Left ventricle myocardium inferior (tissue), 1 donor: ENCODE results near the gene PHKB. TPM values are rescaled to one million over a fixed set of nuclear protein-coding genes. Genes with fewer than 3 reads are reported as not detected.

Experiments
- DNase-seq: peaks from one replicate; pipeline ENCODE4 v3.0.0-alpha.2; 2020
- H3K27ac ChIP-seq: fragments of 200-600 bp; replicated peaks from 2 replicates; pipeline ENCODE4 v1.8.0; 2021
- H3K27me3 ChIP-seq: fragments of 200-600 bp; 2 replicates; pipeline ENCODE4 v1.8.0; 2021; ENCODE audit warnings: low read depth
- H3K36me3 ChIP-seq: fragments of 200-600 bp; 2 replicates; pipeline ENCODE4 v1.8.0; 2021
- H3K4me1 ChIP-seq: fragments of 200-600 bp; 2 replicates; pipeline ENCODE4 v1.8.0; 2021
- H3K4me3 ChIP-seq: fragments of 200-600 bp; 2 replicates; pipeline ENCODE4 v1.8.0; 2021; ENCODE audit warnings: mild to moderate bottlenecking, moderate library complexity
- H3K9me3 ChIP-seq: fragments of 200-600 bp; replicated peaks from 2 replicates; pipeline ENCODE4 v1.8.0; 2021
- intact Hi-C: fragments of 100-400 bp; cut with micrococcal nuclease; formaldehyde crosslinking; loops from one replicate; pipeline ENCODE4 v1.11.0; 2022
- total RNA-seq: library from RNA; stranded (reverse); fragmentation: NEBNext Ultra II Directional; extraction: Animal tissue kit (Norgen Biotek cat#: 25700); gene quantifications from one replicate; pipeline ENCODE4 v1.2.1, GENCODE V29; 2021
- TF ChIP-seq, protein P1 (sequence below): fragments of 200-600 bp; IDR thresholded peaks from 2 replicates; pipeline ENCODE4 v1.8.0; 2021; ENCODE audit warnings: antibody characterized with exemption, mild to moderate bottlenecking, borderline replicate concordance
- donor health status: DM: no; HTN: yes; CAD: no; lungs with severe emphysema.

PHKB gene
- total RNA-seq, 1 donor from 2014 or later, result 63.2 TPM

DNA sequence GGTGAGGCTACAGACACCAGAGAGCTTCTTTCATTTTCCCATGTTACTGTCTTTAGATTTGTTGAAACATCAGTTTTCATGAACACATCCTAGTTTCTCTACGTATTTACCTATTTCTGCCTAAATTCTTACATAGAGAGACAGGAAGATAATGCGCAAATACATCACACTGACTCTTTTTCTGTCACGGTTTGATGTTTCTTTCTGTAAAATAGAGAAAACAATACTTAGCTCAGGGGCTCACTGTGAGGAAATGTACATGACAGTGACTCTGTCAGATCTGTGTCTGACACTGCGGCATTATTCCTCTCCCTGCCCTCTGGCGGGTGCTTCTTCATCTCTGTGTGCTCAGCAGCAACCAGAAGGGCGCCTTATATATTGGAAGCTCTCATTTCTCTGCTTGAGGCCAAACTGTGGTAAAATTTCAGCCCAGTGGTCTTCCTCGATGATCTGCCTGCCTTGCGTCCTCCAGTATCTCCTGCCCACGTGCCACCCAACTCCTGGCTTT is 264.1 kb downstream of the PHKB start:
- no peak overlapping the region for H3K27ac ChIP-seq
- no peaks in the 10 kb centered on the region for H3K36me3 ChIP-seq
- H3K4me3 ChIP-seq, result no peak overlapping the region
- H3K4me1 ChIP-seq, result no peaks in the 10 kb centered on the region
- TF ChIP-seq, protein P1, sequence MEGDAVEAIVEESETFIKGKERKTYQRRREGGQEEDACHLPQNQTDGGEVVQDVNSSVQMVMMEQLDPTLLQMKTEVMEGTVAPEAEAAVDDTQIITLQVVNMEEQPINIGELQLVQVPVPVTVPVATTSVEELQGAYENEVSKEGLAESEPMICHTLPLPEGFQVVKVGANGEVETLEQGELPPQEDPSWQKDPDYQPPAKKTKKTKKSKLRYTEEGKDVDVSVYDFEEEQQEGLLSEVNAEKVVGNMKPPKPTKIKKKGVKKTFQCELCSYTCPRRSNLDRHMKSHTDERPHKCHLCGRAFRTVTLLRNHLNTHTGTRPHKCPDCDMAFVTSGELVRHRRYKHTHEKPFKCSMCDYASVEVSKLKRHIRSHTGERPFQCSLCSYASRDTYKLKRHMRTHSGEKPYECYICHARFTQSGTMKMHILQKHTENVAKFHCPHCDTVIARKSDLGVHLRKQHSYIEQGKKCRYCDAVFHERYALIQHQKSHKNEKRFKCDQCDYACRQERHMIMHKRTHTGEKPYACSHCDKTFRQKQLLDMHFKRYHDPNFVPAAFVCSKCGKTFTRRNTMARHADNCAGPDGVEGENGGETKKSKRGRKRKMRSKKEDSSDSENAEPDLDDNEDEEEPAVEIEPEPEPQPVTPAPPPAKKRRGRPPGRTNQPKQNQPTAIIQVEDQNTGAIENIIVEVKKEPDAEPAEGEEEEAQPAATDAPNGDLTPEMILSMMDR, result no peak
- no peaks in the 10 kb centered on the region for H3K27me3 ChIP-seq
- no peak for DNase-seq
- no peaks in the 10 kb centered on the region for H3K9me3 ChIP-seq
- intact Hi-C loops, result no loop called here

DNA sequence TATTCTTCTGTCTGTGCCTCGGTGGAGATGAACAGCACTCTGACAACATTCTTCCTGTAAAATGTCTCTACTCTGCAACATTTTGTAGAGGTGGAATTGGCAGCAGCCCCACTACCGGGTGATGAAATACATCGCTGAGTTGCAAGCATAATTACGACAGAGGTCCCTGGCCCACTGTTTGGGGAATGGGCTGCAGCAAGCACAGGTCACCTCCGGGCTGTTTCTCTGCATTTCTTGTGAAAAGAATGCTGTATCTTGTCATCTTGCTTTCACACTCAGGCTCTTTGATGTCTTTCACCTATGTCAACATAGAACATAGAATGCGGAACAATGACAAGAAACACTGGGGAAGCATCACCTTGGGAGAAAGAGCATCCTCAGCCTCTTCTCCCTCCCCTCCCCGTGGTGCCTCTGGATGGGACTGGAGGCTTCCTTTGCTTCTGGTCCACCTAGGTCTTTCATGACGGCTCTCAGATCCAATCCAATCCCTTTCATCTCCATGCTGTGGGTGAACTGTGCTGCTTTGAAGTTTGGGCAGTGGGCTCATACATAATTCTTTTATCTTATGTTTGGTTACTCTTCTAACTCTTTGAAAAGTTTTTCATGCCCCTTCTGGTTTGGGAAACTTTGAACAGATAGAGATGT is 265.0 kb downstream of the PHKB start:
- Histone ChIP-seq H3K9me3 (no peaks in the 10 kb centered on the region), H3K36me3 (no peaks in the 10 kb centered on the region), H3K27me3 (no peaks in the 10 kb centered on the region), H3K27ac (no peak overlapping the region), H3K4me1 (no peaks in the 10 kb centered on the region), H3K4me3 (no peak overlapping the region)
- no peak for DNase-seq
- TF ChIP-seq, protein P1, result no peak
- intact Hi-C loops, result no loop called here

DNA sequence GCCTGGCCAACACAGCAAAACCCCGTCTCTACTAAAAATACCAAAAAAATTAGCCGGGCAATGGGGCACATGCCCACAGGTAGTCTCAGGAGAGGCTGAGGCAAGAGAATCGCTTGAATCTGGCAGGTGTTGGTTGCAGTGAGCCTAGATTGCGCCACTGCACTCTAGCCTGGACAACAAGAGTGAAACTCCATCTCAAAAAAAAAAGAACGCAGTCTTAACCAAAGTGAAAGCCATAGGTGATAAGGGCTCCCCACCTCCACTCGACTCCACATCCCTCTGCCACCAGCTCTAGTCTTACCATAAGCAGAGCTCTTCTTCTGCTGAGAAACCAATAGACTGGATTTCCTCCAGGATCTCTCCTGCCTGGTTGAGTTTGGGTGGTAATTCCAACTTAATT is 266.0 kb downstream of the PHKB start:
- no peaks in the 10 kb centered on the region for H3K4me1 ChIP-seq

DNA sequence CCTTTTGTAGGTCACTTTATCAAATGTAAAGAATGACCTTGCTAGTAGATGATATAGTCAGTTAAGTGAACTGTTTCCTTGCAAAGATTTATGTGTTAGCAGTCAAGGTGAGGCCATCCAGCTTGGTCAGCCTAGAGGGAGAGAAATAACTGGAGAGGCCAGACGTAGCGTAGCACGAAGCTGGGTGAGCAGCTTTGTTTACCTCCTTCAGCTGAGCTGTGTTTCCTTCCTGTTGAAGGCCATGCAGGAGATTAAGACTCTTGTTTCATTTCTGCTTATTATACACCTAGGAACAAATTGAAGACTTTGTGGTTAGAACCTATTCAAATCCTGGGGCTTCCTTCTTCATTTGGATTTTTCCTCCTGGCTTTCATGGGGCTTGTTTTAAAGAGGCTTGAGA is 267.1 kb downstream of the PHKB start:
- intact Hi-C loops, result no loop called here

More for the DNA sequence above, 266.0 kb downstream of the PHKB start:
- Histone ChIP-seq H3K27ac (no peak overlapping the region), H3K27me3 (no peaks in the 10 kb centered on the region), H3K36me3 (no peaks in the 10 kb centered on the region), H3K4me3 (no peak overlapping the region), H3K9me3 (no peaks in the 10 kb centered on the region)
- intact Hi-C loops, result no loop called here
- DNase-seq, result no peak
- TF ChIP-seq, protein P1, result no peak

DNA sequence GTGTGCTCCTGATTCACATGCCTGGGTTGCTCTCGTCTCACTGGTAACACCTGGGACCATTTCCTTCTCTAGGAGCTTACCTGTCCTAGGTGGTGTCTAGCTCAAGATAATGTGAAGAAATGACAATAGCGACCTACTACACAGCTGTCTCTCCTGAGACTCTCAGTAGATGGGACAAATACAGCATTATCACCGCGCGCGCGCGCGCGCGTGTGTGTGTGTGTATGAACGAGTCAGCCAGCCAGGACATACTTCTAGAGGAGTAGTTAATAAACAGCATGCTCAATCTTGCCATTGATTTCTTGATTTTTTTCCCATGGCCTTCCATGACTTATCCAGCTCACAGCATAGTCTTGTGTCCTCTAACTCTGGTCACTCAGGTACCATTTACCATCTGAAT is 268.6 kb downstream of the PHKB start:
- no peaks in the 10 kb centered on the region for H3K27me3 ChIP-seq
- H3K9me3 ChIP-seq, result no peaks in the 10 kb centered on the region
- no peak for DNase-seq
- TF ChIP-seq, protein P1, result no peak
- H3K36me3 ChIP-seq, result no peaks in the 10 kb centered on the region
- no peaks in the 10 kb centered on the region for H3K4me1 ChIP-seq
- H3K4me3 ChIP-seq, result no peak overlapping the region
- no peak overlapping the region for H3K27ac ChIP-seq
- intact Hi-C loops, result no loop called here

More for the DNA sequence above, 267.1 kb downstream of the PHKB start:
- Histone ChIP-seq H3K27me3 (no peaks in the 10 kb centered on the region), H3K4me1 (no peaks in the 10 kb centered on the region), H3K36me3 (no peaks in the 10 kb centered on the region), H3K4me3 (no peak overlapping the region), H3K9me3 (no peaks in the 10 kb centered on the region), H3K27ac (no peak overlapping the region)
- no peak for DNase-seq
- TF ChIP-seq, protein P1, result no peak
